Ishikawa (cell line): ENCODE results near the gene UPP2.

Source experiments
- CEBPB ChIP-seq: IDR thresholded peaks from 2 replicates; pipeline ENCODE4 v1.6.1; 2012
- CREB1 ChIP-seq: IDR thresholded peaks from 2 replicates; pipeline ENCODE4 v1.6.1; 2012; ENCODE audit warnings: low read depth
- EP300 ChIP-seq: IDR thresholded peaks from 2 replicates; pipeline ENCODE4 v1.6.1; 2012; ENCODE audit warnings: borderline replicate concordance
- FOXM1 ChIP-seq: IDR thresholded peaks from 2 replicates; pipeline ENCODE4 v1.6.1; 2012; ENCODE audit warnings: low read depth, borderline replicate concordance
- MAX ChIP-seq: IDR thresholded peaks from 2 replicates; pipeline ENCODE4 v1.6.1; 2012
- RAD21 ChIP-seq: IDR thresholded peaks from 2 replicates; pipeline ENCODE4 v1.6.1; 2012; ENCODE audit warnings: low read depth
- REST ChIP-seq: IDR thresholded peaks from 2 replicates; pipeline ENCODE4 v1.6.1; 2012; ENCODE audit warnings: low read depth, mild to moderate bottlenecking
- TAF1 ChIP-seq: IDR thresholded peaks from 2 replicates; pipeline ENCODE4 v1.6.1; 2012; ENCODE audit warnings: low read depth, mild to moderate bottlenecking
- TEAD4 ChIP-seq: IDR thresholded peaks from 2 replicates; pipeline ENCODE4 v1.6.1; 2012
- USF1 ChIP-seq: IDR thresholded peaks from 2 replicates; pipeline ENCODE4 v1.6.1; 2012

- TF ChIP-seq TAF1, result no peak
- no peak for TF ChIP-seq REST
- TF ChIP-seq RAD21, result no peak
- TF ChIP-seq EP300, result no peak
- TF ChIP-seq FOXM1, result no peak
- TF ChIP-seq USF1, result no peak
- no peak for TF ChIP-seq CREB1
- no peak for TF ChIP-seq CEBPB
- TF ChIP-seq MAX, result no peak
- TF ChIP-seq TEAD4, result no peak
These were observed 52.9 kb downstream of the UPP2 start for GRCh38 chr2:158154596-158154995.
